Keratinocyte (primary cell): Measurements from ENCODE around the gene PTPRD. TPM values are rescaled to one million over a fixed set of nuclear protein-coding genes. Genes with fewer than 3 reads are reported as not detected.

Source experiments
- DNase-seq: peaks from one replicate; pipeline ENCODE4 v3.0.0-alpha.2; 2011; ENCODE audit warnings: low read depth, missing footprints, low spot score
- FAIRE-seq: peaks from 2 replicates; lab custom pipeline; 2011; peaks lifted over from hg19 to GRCh38; lab: Jason Lieb, UNC
- H2AFZ ChIP-seq: 2 replicates; pipeline ENCODE4 v1.6.0; 2012; ENCODE audit warnings: low read length, control low read depth, inconsistent platforms; ENCODE audit not compliant: control insufficient read depth
- H3K27ac ChIP-seq: 2 replicates; pipeline ENCODE4 v1.5.1; 2011; ENCODE audit warnings: low read length; ENCODE audit not compliant: control insufficient read depth, insufficient read depth
- H3K27me3 ChIP-seq: 3 replicates; pipeline ENCODE4 v1.6.0; 2011; ENCODE audit warnings: low read length; ENCODE audit not compliant: control insufficient read depth, insufficient read depth; ENCODE audit errors: extremely low read depth
- H3K36me3 ChIP-seq, 2 experiments: 2 replicates in 1 of 2; 3 replicates in 1 of 2; pipeline ENCODE4 v1.5.1; 2011; ENCODE audit warnings: low read length in 2 of 2, mild to moderate bottlenecking in 1 of 2; ENCODE audit not compliant: control insufficient read depth in 2 of 2, insufficient read depth in 2 of 2; ENCODE audit errors: extremely low read depth in 1 of 2
- H3K4me1 ChIP-seq: 3 replicates; pipeline ENCODE4 v1.5.1; 2011; ENCODE audit warnings: low read length; ENCODE audit not compliant: control insufficient read depth, insufficient read depth; ENCODE audit errors: extremely low read depth
- H3K4me2 ChIP-seq: 3 replicates; pipeline ENCODE4 v1.6.0; 2011; ENCODE audit warnings: low read depth, low read length; ENCODE audit not compliant: control insufficient read depth, insufficient read depth; ENCODE audit errors: extremely low read depth
- H3K4me3 ChIP-seq, 3 experiments: fragments of 200-600 bp in 1 of 3; sonication (generic) in 1 of 3; 2 replicates in 2 of 3; 3 replicates in 1 of 3; pipeline ENCODE4 v1.5.1; 2011 to 2016; ENCODE audit warnings: low read length in 3 of 3, mild to moderate bottlenecking in 3 of 3, control low read depth in 2 of 3, inconsistent platforms in 1 of 3, low read depth in 1 of 3, mixed read lengths in 1 of 3, mixed run types in 1 of 3, moderate library complexity in 1 of 3; ENCODE audit not compliant: control insufficient read depth in 2 of 3, insufficient read depth in 2 of 3; ENCODE audit errors: extremely low read depth in 1 of 3
- H3K79me2 ChIP-seq: 2 replicates; pipeline ENCODE4 v1.6.0; 2012; ENCODE audit warnings: low read length; ENCODE audit not compliant: control insufficient read depth, insufficient read depth
- H3K9ac ChIP-seq: 3 replicates; pipeline ENCODE4 v1.6.0; 2011; ENCODE audit warnings: low read length; ENCODE audit not compliant: control insufficient read depth, insufficient read depth; ENCODE audit errors: extremely low read depth
- H3K9me1 ChIP-seq: 3 replicates; pipeline ENCODE4 v1.6.0; 2011; ENCODE audit warnings: low read length; ENCODE audit not compliant: control insufficient read depth, insufficient read depth; ENCODE audit errors: extremely low read depth
- H3K9me3 ChIP-seq: 2 replicates; pipeline ENCODE4 v1.5.1; 2012; ENCODE audit warnings: low read depth, low read length; ENCODE audit not compliant: control insufficient read depth
- H4K20me1 ChIP-seq: 3 replicates; pipeline ENCODE4 v1.6.0; 2011; ENCODE audit warnings: low read length; ENCODE audit not compliant: control insufficient read depth, insufficient read depth; ENCODE audit errors: extremely low read depth
- EZH2 ChIP-seq: IDR thresholded peaks from one replicate; pipeline ENCODE4 v1.6.1; 2012; ENCODE audit warnings: inconsistent platforms, mild to moderate bottlenecking, low read length, moderate library complexity
- dilution Hi-C: fragments of 300-500 bp; cut with MboI; formaldehyde crosslinking; loops from one replicate; pipeline ENCODE4 v1.7.0; 2020; ENCODE audit warnings: low sequenced_read_pairs; ENCODE audit not compliant: extremely low pct_ligation_motif_present
- polyA plus RNA-seq, 5 experiments: library from polyadenylated mRNA; depleted of rRNA in 3 of 5; stranded (reverse) in 3 of 5; stranded (forward) in 1 of 5; unstranded in 1 of 5; fragments of >200 nt; gene quantifications; 1 replicate in 1 of 5; 2 replicates in 3 of 5; 3 replicates in 1 of 5; pipeline versions ENCODE4 v1.2.1 to v1.2.3, GENCODE V29; 2011 to 2012; ENCODE audit warnings: missing spikeins in 2 of 5, low read depth in 1 of 5, low replicate concordance in 1 of 5
- TF ChIP-seq, protein P1 (sequence below), 3 experiments: IDR thresholded peaks in 1 of 3; conservative IDR thresholded peaks in 1 of 3; optimal IDR thresholded peaks in 1 of 3; 2 replicates in 2 of 3; 3 replicates in 1 of 3; pipeline versions ENCODE3 to v1.5.1; 2011; ENCODE audit warnings: low read length in 3 of 3, mild to moderate bottlenecking in 3 of 3, moderate library complexity in 2 of 3, control low read depth in 1 of 3, inconsistent platforms in 1 of 3; ENCODE audit not compliant: insufficient read depth in 2 of 3; ENCODE audit errors: extremely low read depth in 1 of 3

Gene PTPRD
- polyA plus RNA-seq, 1 donor (not counting 4 experiments of a cell fraction or from before 2014, with no cell fraction given), result 0.10 TPM

- no peaks in the 10 kb centered on the region for H3K27me3 ChIP-seq
- no peak overlapping the region for H2AFZ ChIP-seq
- H3K9ac ChIP-seq, result no peak overlapping the region
- H3K9me1 ChIP-seq, result no peaks in the 10 kb centered on the region
- no peak for FAIRE-seq
- H3K4me1 ChIP-seq, result no peaks in the 10 kb centered on the region
- TF ChIP-seq, protein P1, sequence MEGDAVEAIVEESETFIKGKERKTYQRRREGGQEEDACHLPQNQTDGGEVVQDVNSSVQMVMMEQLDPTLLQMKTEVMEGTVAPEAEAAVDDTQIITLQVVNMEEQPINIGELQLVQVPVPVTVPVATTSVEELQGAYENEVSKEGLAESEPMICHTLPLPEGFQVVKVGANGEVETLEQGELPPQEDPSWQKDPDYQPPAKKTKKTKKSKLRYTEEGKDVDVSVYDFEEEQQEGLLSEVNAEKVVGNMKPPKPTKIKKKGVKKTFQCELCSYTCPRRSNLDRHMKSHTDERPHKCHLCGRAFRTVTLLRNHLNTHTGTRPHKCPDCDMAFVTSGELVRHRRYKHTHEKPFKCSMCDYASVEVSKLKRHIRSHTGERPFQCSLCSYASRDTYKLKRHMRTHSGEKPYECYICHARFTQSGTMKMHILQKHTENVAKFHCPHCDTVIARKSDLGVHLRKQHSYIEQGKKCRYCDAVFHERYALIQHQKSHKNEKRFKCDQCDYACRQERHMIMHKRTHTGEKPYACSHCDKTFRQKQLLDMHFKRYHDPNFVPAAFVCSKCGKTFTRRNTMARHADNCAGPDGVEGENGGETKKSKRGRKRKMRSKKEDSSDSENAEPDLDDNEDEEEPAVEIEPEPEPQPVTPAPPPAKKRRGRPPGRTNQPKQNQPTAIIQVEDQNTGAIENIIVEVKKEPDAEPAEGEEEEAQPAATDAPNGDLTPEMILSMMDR (optimal IDR thresholded peaks at IDR 0.05 in 1 of 3, IDR thresholded peaks at IDR 0.05 in 1 of 3, conservative IDR thresholded peaks at IDR 0.05 in 1 of 3; ENCODE audit: extremely low read depth in 1 of 3, insufficient read depth in 2 of 3, low read length in 3 of 3), result no peak
- TF ChIP-seq EZH2, result no peak
- H3K27ac ChIP-seq, result no peak overlapping the region
- H3K79me2 ChIP-seq, result no peaks in the 10 kb centered on the region
- no peaks in the 10 kb centered on the region for H3K36me3 ChIP-seq
- DNase-seq, result no peak
- H4K20me1 ChIP-seq, result no peaks in the 10 kb centered on the region
- H3K4me2 ChIP-seq, result no peak overlapping the region
- no peak overlapping the region for H3K4me3 ChIP-seq
- no peaks in the 10 kb centered on the region for H3K9me3 ChIP-seq
- dilution Hi-C loops, result no loop called here
Observed at GRCh38 chr9:8653855-8654254, 1958.9 kb downstream of the PTPRD start.

DNA sequence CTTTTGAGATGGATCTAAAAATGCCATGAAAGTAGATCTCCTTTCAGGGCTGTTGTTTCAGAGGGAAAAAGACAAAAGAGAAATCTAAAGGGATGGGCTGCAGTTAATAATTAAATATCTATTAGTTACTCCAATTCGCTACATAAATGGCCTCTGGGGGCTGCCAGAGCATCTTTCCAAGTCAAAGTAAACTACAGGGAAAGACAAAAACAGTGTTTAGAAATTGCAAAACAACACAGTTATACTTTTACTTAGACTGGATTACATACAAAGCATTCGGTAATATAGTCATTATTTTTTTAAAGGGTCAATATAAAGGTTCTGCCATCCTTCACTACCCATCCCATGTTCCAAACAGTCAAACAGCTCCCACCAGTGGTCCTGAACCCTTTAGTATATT, 1959.7 kb downstream of the PTPRD start:
- Histone ChIP-seq H3K79me2 (no peaks in the 10 kb centered on the region), H3K4me1 (no peaks in the 10 kb centered on the region), H2AFZ (no peak overlapping the region), H4K20me1 (no peaks in the 10 kb centered on the region), H3K9me3 (no peaks in the 10 kb centered on the region), H3K4me3 (no peak overlapping the region), H3K9me1 (no peaks in the 10 kb centered on the region), H3K36me3 (no peaks in the 10 kb centered on the region), H3K4me2 (no peak overlapping the region), H3K27me3 (no peaks in the 10 kb centered on the region), H3K27ac (no peak overlapping the region), H3K9ac (no peak overlapping the region)
- no peak for TF ChIP-seq EZH2
- dilution Hi-C loops, result no loop called here
- DNase-seq (no peak), FAIRE-seq (no peak)

DNA sequence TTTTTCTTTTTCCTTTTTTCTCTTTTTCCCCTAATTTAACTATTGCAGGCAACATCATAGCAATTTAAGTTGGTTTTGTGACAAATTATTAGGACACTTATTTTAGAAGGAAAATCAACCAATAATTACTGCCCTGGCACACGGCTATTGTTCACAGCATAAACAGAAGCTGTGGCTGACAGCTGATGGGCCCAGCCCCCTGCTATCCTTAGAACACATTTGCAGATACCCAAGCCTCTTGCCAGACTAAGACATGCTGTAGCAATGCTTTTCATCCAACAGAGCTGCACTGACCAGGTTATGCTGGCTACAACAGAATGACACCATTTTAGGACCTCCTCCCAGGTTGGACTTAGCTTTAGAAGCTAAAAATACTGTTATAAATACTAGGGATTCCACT, 1960.5 kb downstream of the PTPRD start:
- no peak overlapping the region for H3K4me3 ChIP-seq
- H3K27ac ChIP-seq, result no peak overlapping the region
- H3K79me2 ChIP-seq, result no peaks in the 10 kb centered on the region
- no peak for TF ChIP-seq EZH2
- TF ChIP-seq, protein P1 (optimal IDR thresholded peaks at IDR 0.05 in 1 of 3, IDR thresholded peaks at IDR 0.05 in 1 of 3, conservative IDR thresholded peaks at IDR 0.05 in 1 of 3; ENCODE audit: extremely low read depth in 1 of 3, insufficient read depth in 2 of 3, low read length in 3 of 3), result no peak
- H3K36me3 ChIP-seq, result no peaks in the 10 kb centered on the region
- no peaks in the 10 kb centered on the region for H4K20me1 ChIP-seq
- no peak overlapping the region for H2AFZ ChIP-seq
- H3K4me1 ChIP-seq, result no peaks in the 10 kb centered on the region
- H3K9ac ChIP-seq, result no peak overlapping the region
- no peak overlapping the region for H3K4me2 ChIP-seq
- no peak for FAIRE-seq
- no peaks in the 10 kb centered on the region for H3K9me3 ChIP-seq
- no peaks in the 10 kb centered on the region for H3K27me3 ChIP-seq
- dilution Hi-C loops, result no loop called here
- H3K9me1 ChIP-seq, result no peaks in the 10 kb centered on the region
- DNase-seq, result no peak
